B cell (primary cell): ENCODE results near the gene MYMK. TPM values are rescaled to one million over a fixed set of nuclear protein-coding genes. Genes with fewer than 3 reads are reported as not detected.

Experiments used
- ATAC-seq: fragments of 200-7000 bp; cut with Tn5 transposase; one replicate; pipeline ENCODE4 v1.10.0; 2021; ENCODE audit warnings: low read depth, mild to moderate bottlenecking, moderate number of reproducible peaks, moderate library complexity
- CTCF ChIA-PET: fragments of 350-600 bp; sonication (Branson Sonifier 250); formaldehyde crosslinking; loops from one replicate; lab custom pipeline; 2021; ENCODE audit warnings: antibody characterized with exemption, inconsistent platforms; lab: Charles Lee
- POLR2A ChIA-PET: fragments of 350-600 bp; sonication (Branson Sonifier 250); formaldehyde crosslinking; loops from one replicate; lab custom pipeline; 2021; ENCODE audit warnings: antibody characterized with exemption; lab: Charles Lee
- DNase-seq: peaks from one replicate; pipeline ENCODE4 v3.0.0; 2013
- H2AFZ ChIP-seq: 2 replicates; pipeline ENCODE4 v1.6.1; 2012; ENCODE audit warnings: mild to moderate bottlenecking, low read depth, low read length; ENCODE audit not compliant: insufficient read depth, poor library complexity, severe bottlenecking
- H3K27ac ChIP-seq, 2 donors: 1 replicate in 1 of 2; 2 replicates in 1 of 2; pipeline ENCODE4 v1.5.1; 2012 to 2013; ENCODE audit warnings: low read length in 2 of 2, mild to moderate bottlenecking in 2 of 2, moderate library complexity in 1 of 2
- H3K27me3 ChIP-seq, 4 experiments: fragments of 200-600 bp in 1 of 4; sonication (generic) in 1 of 4; replicated peaks in 1 of 4; 1 replicate in 2 of 4; 2 replicates in 2 of 4; pipeline versions ENCODE4 v1.6.1 to v1.7.0; 2013 to 2016; ENCODE audit warnings: low read length in 3 of 4, mild to moderate bottlenecking in 2 of 4, mixed read lengths in 1 of 4, moderate library complexity in 1 of 4; ENCODE audit not compliant: insufficient read depth in 4 of 4, control insufficient read depth in 3 of 4; ENCODE audit errors: control extremely low read depth in 1 of 4
- H3K36me3 ChIP-seq, 2 experiments: replicated peaks in 1 of 2; 1 replicate in 1 of 2; 2 replicates in 1 of 2; pipeline versions ENCODE4 v1.6.1 to v1.7.1; 2013; ENCODE audit warnings: low read length in 1 of 2; ENCODE audit not compliant: insufficient read depth in 2 of 2, control insufficient read depth in 1 of 2; ENCODE audit errors: control extremely low read depth in 1 of 2, extremely low read depth in 1 of 2
- H3K4me1 ChIP-seq, 2 donors: fragments of 200-600 bp in 1 of 2; sonication (generic) in 1 of 2; 1 replicate in 1 of 2; 2 replicates in 1 of 2; pipeline versions ENCODE4 v1.5.1 to v1.6.1; 2013 to 2017; ENCODE audit warnings: low read length in 2 of 2; ENCODE audit not compliant: control insufficient read depth in 2 of 2, insufficient read depth in 2 of 2
- H3K4me2 ChIP-seq: replicated peaks from 2 replicates; pipeline ENCODE3; 2012; ENCODE audit warnings: mild to moderate bottlenecking, low read depth, low read length; ENCODE audit not compliant: poor library complexity, severe bottlenecking
- H3K4me3 ChIP-seq, 5 experiments: fragments of 200-600 bp in 1 of 5; sonication (generic) in 1 of 5; 1 replicate in 3 of 5; 2 replicates in 2 of 5; pipeline versions ENCODE4 v1.5.1 to v1.7.0; 2011 to 2016; ENCODE audit warnings: low read length in 4 of 5, mild to moderate bottlenecking in 4 of 5, low read depth in 2 of 5, control low read depth in 1 of 5, moderate library complexity in 1 of 5; ENCODE audit not compliant: insufficient read depth in 1 of 5; ENCODE audit errors: control extremely low read depth in 1 of 5, extremely low read depth in 1 of 5
- H3K79me2 ChIP-seq: fragments of 200-600 bp; sonication (generic); one replicate; pipeline ENCODE4 v1.6.0; 2016; ENCODE audit warnings: low read length; ENCODE audit not compliant: control insufficient read depth, insufficient read depth
- H3K9ac ChIP-seq: fragments of 200-600 bp; sonication (generic); 2 replicates; pipeline ENCODE4 v1.6.1; 2017; ENCODE audit warnings: mild to moderate bottlenecking, low read length, moderate library complexity
- H3K9me3 ChIP-seq, 3 donors: one replicate each; pipeline versions ENCODE4 v1.6.1 to v1.7.1; 2013; ENCODE audit warnings: low read length in 2 of 3; ENCODE audit not compliant: control insufficient read depth in 2 of 3, insufficient read depth in 1 of 3; ENCODE audit errors: control extremely low read depth in 1 of 3
- H4K20me1 ChIP-seq: 2 replicates; pipeline ENCODE4 v1.6.0; 2012; ENCODE audit warnings: mild to moderate bottlenecking, low read length; ENCODE audit not compliant: insufficient read depth, control insufficient read depth, poor library complexity, severe bottlenecking
- H3K27ac Mint-ChIP-seq: one replicate; pipeline ENCODE4 v1.8.0; 2021; ENCODE audit warnings: mixed read lengths
- H3K27me3 Mint-ChIP-seq: one replicate; pipeline ENCODE4 v1.8.0; 2021; ENCODE audit warnings: mixed read lengths
- H3K4me1 Mint-ChIP-seq: one replicate; pipeline ENCODE4 v1.8.0; 2021; ENCODE audit warnings: mixed read lengths
- H3K4me3 Mint-ChIP-seq: one replicate; pipeline ENCODE4 v1.8.0; 2021; ENCODE audit warnings: mixed read lengths
- H3K9me3 Mint-ChIP-seq: one replicate; pipeline ENCODE4 v1.8.0; 2022; ENCODE audit warnings: mixed read lengths; ENCODE audit not compliant: insufficient read depth
- EZH2 ChIP-seq: IDR thresholded peaks from 2 replicates; pipeline ENCODE4 v1.6.1; 2012; ENCODE audit warnings: borderline replicate concordance, low read depth, mild to moderate bottlenecking, moderate library complexity, low read length; ENCODE audit not compliant: insufficient read depth, poor library complexity, severe bottlenecking
- WGBS: methylation state at CpG from one replicate; pipeline ENCODE4 v1.1.5; 2013; ENCODE audit warnings: missing lambda C conversion rate; ENCODE audit not compliant: insufficient coverage; 5-methylcytosine and 5-hydroxymethylcytosine counted together
- intact Hi-C: fragments of 100-400 bp; cut with micrococcal nuclease; formaldehyde crosslinking; loops from one replicate; pipeline ENCODE4 v1.10.0; 2022
- polyA plus RNA-seq: library from polyadenylated mRNA; depleted of rRNA; stranded (reverse); fragments of >200 nt; gene quantifications from 2 replicates; pipeline ENCODE4 v1.2.3, GENCODE V29; 2012
- total RNA-seq, 2 donors: library from RNA; stranded (reverse); fragments of 120-200 nt in 1 of 2; gene quantifications; 1 replicate in 1 of 2; 2 replicates in 1 of 2; pipeline versions ENCODE4 v1.2.3 to v1.2.4, GENCODE V29; 2013 to 2022
- TF ChIP-seq, protein P1 (sequence below): fragments of 200-600 bp; IDR thresholded peaks from one replicate; pipeline ENCODE4 v1.8.0; 2022; ENCODE audit warnings: antibody characterized with exemption, mild to moderate bottlenecking

MYMK gene
- total and polyA plus RNA-seq, 2 donors (not counting 1 experiment from before 2014, with no cell fraction given) = not detected

DNA sequence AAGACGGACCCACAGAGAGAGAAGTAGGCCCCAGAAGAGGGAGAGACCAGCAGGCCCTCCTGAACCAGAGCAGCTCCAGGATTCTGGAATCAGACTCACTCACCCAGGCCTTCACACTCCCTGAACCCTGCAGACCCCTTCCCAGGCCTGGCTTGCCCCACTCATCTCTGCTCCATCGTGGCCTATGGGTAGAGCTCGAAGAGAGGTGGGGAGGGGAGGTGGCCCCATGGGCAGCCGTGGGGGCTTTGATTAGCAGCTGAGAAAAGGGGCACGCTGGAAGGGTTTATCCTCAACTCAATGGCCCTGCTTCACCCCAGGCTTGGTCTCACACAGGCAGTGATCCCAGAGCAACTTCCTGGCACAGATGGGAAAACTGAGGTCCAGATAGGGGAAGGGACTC, 613 bp downstream of the MYMK start:
- no peak for DNase-seq

DNA sequence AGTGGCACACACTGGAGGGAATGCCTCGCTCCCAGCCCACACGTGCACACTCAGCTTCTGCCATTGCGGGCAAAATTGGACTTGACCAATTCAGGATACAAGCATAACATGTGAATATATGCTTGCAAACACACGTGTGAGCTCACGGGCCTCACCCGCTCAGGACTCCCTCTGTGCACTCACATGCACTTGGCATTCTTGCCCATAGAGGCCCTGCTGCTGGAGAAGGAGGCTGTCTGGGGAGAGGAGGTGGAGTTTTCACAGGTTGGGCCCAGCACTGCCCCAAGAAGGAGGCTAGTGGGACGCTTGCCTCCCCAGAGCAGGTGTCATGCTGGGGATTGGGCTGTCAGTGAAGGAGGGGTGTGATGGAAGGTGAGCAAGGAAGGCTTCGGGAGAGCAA, 1.7 kb downstream of the MYMK start:
- Histone ChIP-seq H3K79me2 (no peaks in the 10 kb centered on the region), H3K27ac (no peak overlapping the region), H3K36me3 (no peaks in the 10 kb centered on the region), H3K4me1 (no peaks in the 10 kb centered on the region), H3K27me3 (peaks cover 0 to 4% (median 0%) of the 10 kb centered on the region in 4 experiments), H3K4me2 (no peak overlapping the region), H3K4me3 (no peak overlapping the region), H4K20me1 (no peaks in the 10 kb centered on the region), H3K9me3 (no peaks in the 10 kb centered on the region), H2AFZ (no peak overlapping the region), H3K9ac (no peak overlapping the region)
- intact Hi-C loops = no loop called here
- Mint-ChIP-seq H3K9me3 (no peaks in the 10 kb centered on the region), H3K4me1 (no peaks in the 10 kb centered on the region), H3K27ac (no peak overlapping the region), H3K27me3 (peaks cover 21% of the 10 kb centered on the region), H3K4me3 (no peak overlapping the region)
- ChIA-PET POLR2A (no interaction called here), CTCF (no interaction called here)
- DNase-seq (no peak), ATAC-seq (no peak)
- no peak for TF ChIP-seq EZH2
- TF ChIP-seq, protein P1, sequence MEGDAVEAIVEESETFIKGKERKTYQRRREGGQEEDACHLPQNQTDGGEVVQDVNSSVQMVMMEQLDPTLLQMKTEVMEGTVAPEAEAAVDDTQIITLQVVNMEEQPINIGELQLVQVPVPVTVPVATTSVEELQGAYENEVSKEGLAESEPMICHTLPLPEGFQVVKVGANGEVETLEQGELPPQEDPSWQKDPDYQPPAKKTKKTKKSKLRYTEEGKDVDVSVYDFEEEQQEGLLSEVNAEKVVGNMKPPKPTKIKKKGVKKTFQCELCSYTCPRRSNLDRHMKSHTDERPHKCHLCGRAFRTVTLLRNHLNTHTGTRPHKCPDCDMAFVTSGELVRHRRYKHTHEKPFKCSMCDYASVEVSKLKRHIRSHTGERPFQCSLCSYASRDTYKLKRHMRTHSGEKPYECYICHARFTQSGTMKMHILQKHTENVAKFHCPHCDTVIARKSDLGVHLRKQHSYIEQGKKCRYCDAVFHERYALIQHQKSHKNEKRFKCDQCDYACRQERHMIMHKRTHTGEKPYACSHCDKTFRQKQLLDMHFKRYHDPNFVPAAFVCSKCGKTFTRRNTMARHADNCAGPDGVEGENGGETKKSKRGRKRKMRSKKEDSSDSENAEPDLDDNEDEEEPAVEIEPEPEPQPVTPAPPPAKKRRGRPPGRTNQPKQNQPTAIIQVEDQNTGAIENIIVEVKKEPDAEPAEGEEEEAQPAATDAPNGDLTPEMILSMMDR = no peak
- WGBS = 97% methylated on average over 7 of the region's 8 CpGs

More for the DNA sequence above, 613 bp downstream of the MYMK start:
- no peak overlapping the region for H3K4me3 Mint-ChIP-seq
- no peaks in the 10 kb centered on the region for H3K4me1 Mint-ChIP-seq
- Histone ChIP-seq H3K4me1 (no peaks in the 10 kb centered on the region), H3K4me2 (no peak overlapping the region), H3K27ac (no peak overlapping the region), H3K9me3 (no peaks in the 10 kb centered on the region), H3K9ac (no peak overlapping the region), H3K27me3 (peaks cover 0 to 13% (median 0%) of the 10 kb centered on the region in 4 experiments), H2AFZ (no peak overlapping the region), H3K36me3 (no peaks in the 10 kb centered on the region), H3K79me2 (no peaks in the 10 kb centered on the region), H3K4me3 (no peak overlapping the region), H4K20me1 (no peaks in the 10 kb centered on the region)
- no peak for ATAC-seq
- ChIA-PET CTCF (no interaction called here), POLR2A (interaction anchor here (0.6 kb wide), 1 partner anchor 102 kb away, joined by 5 read pairs; the partner anchor contains the start of gene ADAMTS13)
- H3K9me3 Mint-ChIP-seq = no peaks in the 10 kb centered on the region
- no CpG with 5 or more reads among the region's 5 CpGs for WGBS
- H3K27me3 Mint-ChIP-seq = peaks cover 17% of the 10 kb centered on the region
- intact Hi-C loops = no loop called here
- no peak overlapping the region for H3K27ac Mint-ChIP-seq
- no peak for TF ChIP-seq EZH2
- TF ChIP-seq, protein P1 = no peak
